ENCODE measurements around the gene TGFB2. TPM values are rescaled to one million over a fixed set of nuclear protein-coding genes. Genes with fewer than 3 reads are reported as not detected.

TGFB2 gene
- total and polyA plus RNA-seq, 10 donors, result 0.24 to 5.5 (median 2.1) TPM

- Histone ChIP-seq H3K27me3 (replicated peaks in 1 of 7) (peaks cover 0 to 8% (median 0%) of the 10 kb centered on the region in 7 donors), H3K36me3 (no peaks in the 10 kb centered on the region), H3K4me1 (no peaks in the 10 kb centered on the region), H3K4me3 (no peak overlapping the region), H3K9me3 (no peaks in the 10 kb centered on the region), H3K27ac (no peak overlapping the region)
- intact Hi-C loops (cut with DNase I; ENCODE audit: low total_unique reads), result no loop called here
- DNase-seq, result no peak
- WGBS, 5 donors, result 52 to 65% (median 61%) methylated on average over 8 of the region's 8 CpGs
- no peak for TF ChIP-seq CTCF (IDR thresholded peaks at IDR 0.05 in 8 of 11, conservative IDR thresholded peaks at IDR 0.05 in 3 of 11)
- no peak for TF ChIP-seq POLR2AphosphoS5 (IDR thresholded peaks at IDR 0.05)
- TF ChIP-seq POLR2A (IDR thresholded peaks at IDR 0.05), result no peak
Observed at GRCh38 chr1:218383681-218384080, 38.5 kb downstream of the TGFB2 start.

GRCh38 chr1:218384581-218384993, 39.5 kb downstream of the TGFB2 start:
- H3K4me3 ChIP-seq, result no peak overlapping the region
- WGBS, 5 donors, result 67 to 82% (median 75%) methylated on average over 6 of the region's 6 CpGs
- H3K9me3 ChIP-seq, result no peaks in the 10 kb centered on the region
- no peaks in the 10 kb centered on the region for H3K36me3 ChIP-seq
- intact Hi-C loops (cut with DNase I; ENCODE audit: low total_unique reads), result no loop called here
- DNase-seq, result no peak
- no peak overlapping the region for H3K27ac ChIP-seq
- no peaks in the 10 kb centered on the region for H3K4me1 ChIP-seq
- H3K27me3 ChIP-seq (replicated peaks in 1 of 7), result peaks cover 0 to 8% (median 0%) of the 10 kb centered on the region in 7 donors
- TF ChIP-seq CTCF (IDR thresholded peaks at IDR 0.05 in 8 of 11, conservative IDR thresholded peaks at IDR 0.05 in 3 of 11) (no peak), POLR2A (IDR thresholded peaks at IDR 0.05) (no peak), POLR2AphosphoS5 (IDR thresholded peaks at IDR 0.05) (no peak)

GRCh38 chr1:218388591-218388990, 43.5 kb downstream of the TGFB2 start:
- TF ChIP-seq POLR2AphosphoS5 (IDR thresholded peaks at IDR 0.05) (no peak), POLR2A (IDR thresholded peaks at IDR 0.05) (no peak), CTCF (IDR thresholded peaks at IDR 0.05 in 8 of 11, conservative IDR thresholded peaks at IDR 0.05 in 3 of 11) (no peak)
- 91 to 95% (median 93%) methylated on average over 8 of the region's 8 CpGs for WGBS, 5 donors
- Histone ChIP-seq H3K4me1 (no peaks in the 10 kb centered on the region), H3K9me3 (no peaks in the 10 kb centered on the region), H3K27ac (no peak overlapping the region), H3K4me3 (no peak overlapping the region), H3K36me3 (no peaks in the 10 kb centered on the region), H3K27me3 (replicated peaks in 1 of 7) (peaks cover 0 to 8% (median 0%) of the 10 kb centered on the region in 7 donors)
- no peak for DNase-seq
- intact Hi-C loops (cut with DNase I; ENCODE audit: low total_unique reads), result no loop called here

- no peaks in the 10 kb centered on the region for H3K36me3 ChIP-seq
- H3K9me3 ChIP-seq, result no peaks in the 10 kb centered on the region
- H3K27me3 ChIP-seq (replicated peaks in 1 of 7), result no peaks in the 10 kb centered on the region
- intact Hi-C loops (cut with DNase I; ENCODE audit: low total_unique reads), result no loop called here
- no peak for TF ChIP-seq POLR2A (IDR thresholded peaks at IDR 0.05)
- no peak for TF ChIP-seq CTCF (IDR thresholded peaks at IDR 0.05 in 8 of 11, conservative IDR thresholded peaks at IDR 0.05 in 3 of 11)
- TF ChIP-seq POLR2AphosphoS5 (IDR thresholded peaks at IDR 0.05), result no peak
- no peak overlapping the region for H3K4me3 ChIP-seq
- WGBS, 5 donors, result 65 to 78% (median 72%) methylated on average over 3 of the region's 3 CpGs
- H3K27ac ChIP-seq, result no peak overlapping the region
- DNase-seq, result no peak
- H3K4me1 ChIP-seq, result no peaks in the 10 kb centered on the region
Observed at GRCh38 chr1:218390618-218391017, 45.5 kb downstream of the TGFB2 start.
